GM23248 (cell line): Measurements from ENCODE around the gene ZNF318.

Source experiments
- EZH2 ChIP-seq: fragments of 200-600 bp; sonication (generic); IDR thresholded peaks from 2 replicates; pipeline ENCODE4 v1.6.1; 2018; ENCODE audit warnings: antibody characterized with exemption, mild to moderate bottlenecking; ENCODE audit not compliant: insufficient read depth, poor library complexity, severe bottlenecking
- EZH2phosphoT487 ChIP-seq: fragments of 200-600 bp; sonication (generic); IDR thresholded peaks from 2 replicates; pipeline ENCODE4 v1.6.1; 2018; ENCODE audit warnings: antibody characterized with exemption, moderate library complexity, mild to moderate bottlenecking, low read depth; ENCODE audit not compliant: insufficient read depth

GRCh38 chr6:43290339-43290904 is 79.0 kb downstream of the ZNF318 start:
- no peak for TF ChIP-seq EZH2
- TF ChIP-seq EZH2phosphoT487, result no peak
